Peyer's patch (tissue), 4 donors: ENCODE data around the gene USH2A.

Source experiments
- POLR2A ChIP-seq, 2 donors: fragments of 450-650 bp; IDR thresholded peaks; one replicate each; pipeline ENCODE4 v1.5.1; 2017; ENCODE audit warnings: antibody characterized with exemption in 2 of 2, mild to moderate bottlenecking in 2 of 2, moderate library complexity in 2 of 2
- TF ChIP-seq, protein P1 (sequence below), 6 experiments: fragments of 450-650 bp in 4 of 6; fragments of 200-600 bp in 2 of 6; sonication (generic) in 1 of 6; IDR thresholded peaks; one replicate each; pipeline ENCODE4 v1.5.1; 2017 to 2019; ENCODE audit warnings: antibody characterized with exemption in 6 of 6, mild to moderate bottlenecking in 3 of 6, moderate library complexity in 1 of 6

DNA sequence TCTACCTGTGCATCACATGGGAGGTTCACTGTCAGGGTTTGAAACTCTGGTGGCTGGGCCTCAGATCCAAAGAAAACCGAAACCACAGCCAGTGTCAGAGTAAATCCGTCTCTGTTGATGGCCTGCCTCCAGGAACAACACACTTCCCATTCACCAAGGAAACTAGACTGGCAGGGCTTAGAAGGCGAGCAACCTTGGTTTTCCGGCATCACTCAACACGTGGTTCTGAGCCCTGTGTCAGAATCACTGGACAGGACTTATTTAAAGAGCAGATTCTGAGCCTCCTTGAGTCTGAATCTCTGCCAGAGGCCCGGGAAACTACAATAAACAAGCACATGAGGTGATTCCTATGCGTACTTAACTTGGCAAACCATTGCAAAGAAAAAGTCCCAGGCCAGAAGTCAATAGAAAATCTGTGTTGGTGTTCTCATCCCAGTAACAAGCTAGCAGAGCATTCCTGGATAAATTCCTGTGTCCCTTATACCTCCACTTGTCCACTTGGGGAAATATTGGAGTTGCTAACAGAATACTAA is 786.1 kb downstream of the USH2A start:
- TF ChIP-seq, protein P1, sequence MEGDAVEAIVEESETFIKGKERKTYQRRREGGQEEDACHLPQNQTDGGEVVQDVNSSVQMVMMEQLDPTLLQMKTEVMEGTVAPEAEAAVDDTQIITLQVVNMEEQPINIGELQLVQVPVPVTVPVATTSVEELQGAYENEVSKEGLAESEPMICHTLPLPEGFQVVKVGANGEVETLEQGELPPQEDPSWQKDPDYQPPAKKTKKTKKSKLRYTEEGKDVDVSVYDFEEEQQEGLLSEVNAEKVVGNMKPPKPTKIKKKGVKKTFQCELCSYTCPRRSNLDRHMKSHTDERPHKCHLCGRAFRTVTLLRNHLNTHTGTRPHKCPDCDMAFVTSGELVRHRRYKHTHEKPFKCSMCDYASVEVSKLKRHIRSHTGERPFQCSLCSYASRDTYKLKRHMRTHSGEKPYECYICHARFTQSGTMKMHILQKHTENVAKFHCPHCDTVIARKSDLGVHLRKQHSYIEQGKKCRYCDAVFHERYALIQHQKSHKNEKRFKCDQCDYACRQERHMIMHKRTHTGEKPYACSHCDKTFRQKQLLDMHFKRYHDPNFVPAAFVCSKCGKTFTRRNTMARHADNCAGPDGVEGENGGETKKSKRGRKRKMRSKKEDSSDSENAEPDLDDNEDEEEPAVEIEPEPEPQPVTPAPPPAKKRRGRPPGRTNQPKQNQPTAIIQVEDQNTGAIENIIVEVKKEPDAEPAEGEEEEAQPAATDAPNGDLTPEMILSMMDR (IDR thresholded peaks at IDR 0.05) = no peak
- no peak for TF ChIP-seq POLR2A (IDR thresholded peaks at IDR 0.05)
